PC-3 (cell line): ENCODE measurements around the gene CLDN9. TPM values are rescaled to one million over a fixed set of nuclear protein-coding genes. Genes with fewer than 3 reads are reported as not detected.

Experiments used
- ATAC-seq: fragments of 200-7000 bp; cut with Tn5 transposase; 2 replicates; pipeline ENCODE4 v1.9.1; 2020; ENCODE audit warnings: mild to moderate bottlenecking, moderate library complexity
- BruUV-seq: library from RNA; stranded (reverse); fragments of 400-500 nt; replicated peaks from 2 replicates; lab custom pipeline; 2021; lab: Mats Ljungman, UMichigan
- CTCF ChIA-PET: fragments of 300-600 bp; sonication (Branson Sonifier 250); formaldehyde crosslinking; loops from one replicate; lab custom pipeline; 2022; ENCODE audit warnings: antibody characterized with exemption; lab: Charles Lee
- POLR2A ChIA-PET: fragments of 300-600 bp; sonication (Branson Sonifier 250); formaldehyde crosslinking; loops from one replicate; lab custom pipeline; 2022; ENCODE audit warnings: antibody characterized with exemption; ENCODE audit not compliant: unreplicated experiment; lab: Charles Lee
- DNase-seq: peaks from one replicate; pipeline ENCODE4 v3.0.0-alpha.2; 2015
- H2AFZ ChIP-seq: fragments of 300-600 bp; sonication (generic); 2 replicates; pipeline ENCODE4 v1.6.0; 2016; ENCODE audit warnings: antibody characterized with exemption, low read length
- H3F3A ChIP-seq: fragments of 300-600 bp; sonication (generic); one replicate; pipeline ENCODE4 v1.6.0; 2017; ENCODE audit warnings: antibody characterized with exemption, low read length, control low read depth, mild to moderate bottlenecking; ENCODE audit not compliant: unreplicated experiment
- H3K27ac ChIP-seq: fragments of 300-600 bp; sonication (generic); 2 replicates; pipeline ENCODE4 v1.5.1; 2016; ENCODE audit warnings: mild to moderate bottlenecking, low read length
- H3K27me3 ChIP-seq: fragments of 300-600 bp; sonication (generic); 2 replicates; pipeline ENCODE4 v1.6.1; 2016; ENCODE audit warnings: low read length, mixed read lengths
- H3K36me3 ChIP-seq: fragments of 300-600 bp; sonication (generic); 2 replicates; pipeline ENCODE4 v1.6.1; 2016; ENCODE audit warnings: low read depth, mixed run types, low read length, mixed read lengths
- H3K4me1 ChIP-seq: fragments of 300-600 bp; sonication (generic); 2 replicates; pipeline ENCODE4 v1.5.1; 2016; ENCODE audit warnings: low read length; ENCODE audit not compliant: insufficient read depth
- H3K4me2 ChIP-seq: fragments of 300-600 bp; sonication (generic); 2 replicates; pipeline ENCODE4 v1.6.0; 2016; ENCODE audit warnings: low read length
- H3K4me3 ChIP-seq: fragments of 300-600 bp; sonication (generic); 2 replicates; pipeline ENCODE4 v1.5.1; 2016; ENCODE audit warnings: mild to moderate bottlenecking, low read length, mixed read lengths
- H3K79me2 ChIP-seq: fragments of 300-600 bp; sonication (generic); 2 replicates; pipeline ENCODE4 v1.6.1; 2017; ENCODE audit warnings: low read length, mixed read lengths
- H3K9ac ChIP-seq: fragments of 300-600 bp; sonication (generic); 2 replicates; pipeline ENCODE4 v1.6.0; 2016; ENCODE audit warnings: mild to moderate bottlenecking, low read length
- H3K9me2 ChIP-seq: fragments of 300-600 bp; sonication (generic); replicated peaks from 2 replicates; pipeline ENCODE4 v1.6.1; 2016; ENCODE audit warnings: mixed run types, low read length, mixed read lengths
- H3K9me3 ChIP-seq: fragments of 300-600 bp; sonication (generic); 2 replicates; pipeline ENCODE4 v1.6.1; 2016; ENCODE audit warnings: low read length, mixed read lengths
- H4K20me1 ChIP-seq: fragments of 300-600 bp; sonication (generic); 2 replicates; pipeline ENCODE4 v1.6.1; 2016; ENCODE audit warnings: low read length, mixed read lengths
- EZH2 ChIP-seq: fragments of 300-600 bp; sonication (generic); IDR thresholded peaks from one replicate; pipeline ENCODE4 v1.6.1; 2017; ENCODE audit warnings: antibody characterized with exemption, mild to moderate bottlenecking, low read length; ENCODE audit not compliant: unreplicated experiment
- EZH2phosphoT487 ChIP-seq: fragments of 300-600 bp; sonication (generic); IDR thresholded peaks from 2 replicates; pipeline ENCODE4 v1.6.1; 2018; ENCODE audit warnings: mild to moderate bottlenecking, antibody characterized with exemption, low read length, borderline replicate concordance
- intact Hi-C: fragments of 100-400 bp; cut with micrococcal nuclease; formaldehyde crosslinking; loops from 2 replicates; pipeline ENCODE4 v1.9.0; 2023
- total RNA-seq: library from RNA; depleted of rRNA; stranded (reverse); fragments of >200 nt; gene quantifications from 2 replicates; pipeline ENCODE4 v1.2.3, GENCODE V29; 2014
- TF ChIP-seq, protein P1 (sequence below): fragments of 300-600 bp; sonication (generic); conservative IDR thresholded peaks from 2 replicates; pipeline ENCODE4 v1.5.1; 2017; ENCODE audit warnings: antibody characterized with exemption, low read depth, mild to moderate bottlenecking, low read length

CLDN9 gene
- total RNA-seq, 1 experiment from 2014 or later, result 0.33 TPM

DNA sequence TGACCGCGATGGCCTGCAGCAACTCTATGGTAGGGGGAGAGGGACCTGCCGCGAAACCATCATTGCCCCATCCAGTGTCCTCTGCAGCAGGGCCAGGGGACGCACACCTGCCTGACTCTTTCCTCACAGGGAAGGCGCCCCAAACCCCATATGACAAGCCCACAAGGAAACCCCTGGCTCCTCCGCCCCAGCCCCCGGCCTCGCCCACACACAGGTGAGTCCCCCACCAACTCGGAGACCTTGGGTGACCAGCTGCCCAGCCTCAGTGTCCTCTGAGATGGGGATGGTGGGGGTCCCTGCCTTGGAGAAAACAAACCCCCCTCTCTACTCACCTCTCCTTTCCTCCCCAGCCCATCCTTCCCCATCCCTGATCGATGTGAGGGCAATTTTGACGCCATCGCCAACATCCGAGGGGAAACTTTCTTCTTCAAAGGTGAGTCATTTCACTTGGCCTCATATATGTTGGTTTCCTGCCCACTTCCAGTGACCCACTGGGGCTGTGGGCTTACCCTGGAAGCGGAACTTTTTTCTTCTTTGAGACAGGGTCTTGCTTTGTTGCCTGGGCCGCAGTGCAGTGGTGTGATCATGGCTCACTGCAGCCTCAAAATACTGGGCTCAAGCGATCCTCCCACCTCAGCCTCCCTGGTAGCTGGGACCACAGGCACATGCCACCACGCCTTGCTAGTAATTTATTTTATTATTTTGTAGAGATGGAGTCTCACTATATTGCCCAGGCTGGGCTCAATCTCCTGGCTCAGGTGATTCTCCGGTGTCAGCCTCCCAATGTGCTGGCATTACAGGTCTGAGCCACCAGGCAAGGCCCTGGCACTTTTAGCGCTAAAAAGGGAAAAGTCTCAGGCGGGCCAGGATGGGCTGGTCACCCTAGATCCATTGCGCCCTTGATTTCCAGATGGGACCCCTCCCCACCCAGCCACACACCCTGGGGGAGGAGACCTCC, 44.7 kb downstream of the CLDN9 start:
- Histone ChIP-seq H2AFZ (no peak overlapping the region), H3K79me2 (no peaks in the 10 kb centered on the region), H3F3A (no peaks in the 10 kb centered on the region), H3K4me3 (peak overlapping the region; percentile 86), H3K4me1 (no peaks in the 10 kb centered on the region), H4K20me1 (no peaks in the 10 kb centered on the region), H3K9ac (no peak overlapping the region), H3K27me3 (no peaks in the 10 kb centered on the region), H3K27ac (no peak overlapping the region), H3K4me2 (peak overlapping the region; percentile 98), H3K9me3 (no peaks in the 10 kb centered on the region), H3K36me3 (no peaks in the 10 kb centered on the region), H3K9me2 (no peaks in the 10 kb centered on the region)
- TF ChIP-seq EZH2phosphoT487 (no peak), EZH2 (no peak)
- TF ChIP-seq, protein P1, sequence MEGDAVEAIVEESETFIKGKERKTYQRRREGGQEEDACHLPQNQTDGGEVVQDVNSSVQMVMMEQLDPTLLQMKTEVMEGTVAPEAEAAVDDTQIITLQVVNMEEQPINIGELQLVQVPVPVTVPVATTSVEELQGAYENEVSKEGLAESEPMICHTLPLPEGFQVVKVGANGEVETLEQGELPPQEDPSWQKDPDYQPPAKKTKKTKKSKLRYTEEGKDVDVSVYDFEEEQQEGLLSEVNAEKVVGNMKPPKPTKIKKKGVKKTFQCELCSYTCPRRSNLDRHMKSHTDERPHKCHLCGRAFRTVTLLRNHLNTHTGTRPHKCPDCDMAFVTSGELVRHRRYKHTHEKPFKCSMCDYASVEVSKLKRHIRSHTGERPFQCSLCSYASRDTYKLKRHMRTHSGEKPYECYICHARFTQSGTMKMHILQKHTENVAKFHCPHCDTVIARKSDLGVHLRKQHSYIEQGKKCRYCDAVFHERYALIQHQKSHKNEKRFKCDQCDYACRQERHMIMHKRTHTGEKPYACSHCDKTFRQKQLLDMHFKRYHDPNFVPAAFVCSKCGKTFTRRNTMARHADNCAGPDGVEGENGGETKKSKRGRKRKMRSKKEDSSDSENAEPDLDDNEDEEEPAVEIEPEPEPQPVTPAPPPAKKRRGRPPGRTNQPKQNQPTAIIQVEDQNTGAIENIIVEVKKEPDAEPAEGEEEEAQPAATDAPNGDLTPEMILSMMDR, result no peak
- intact Hi-C loops, result no loop called here
- DNase-seq, result no peak
- ATAC-seq, result no peak
- BruUV-seq, result TSS peak; percentile 35
- ChIA-PET POLR2A (no interaction called here), CTCF (no interaction called here)

- H3K9me3 ChIP-seq, result no peaks in the 10 kb centered on the region
- H3K4me3 ChIP-seq, result peak overlapping the region; percentile 86
- intact Hi-C loops, result loop anchor here (1.0 kb wide), 1 partner anchor 66 kb away; no protein-coding TSS in a partner anchor
- peak overlapping the region; percentile 98 for H3K4me2 ChIP-seq
- CTCF ChIA-PET, result interaction anchor here (0.6 to 1.7 kb wide), 4 partner anchors 13 to 56 kb away, joined by 3 to 9 read pairs (median 6); no protein-coding TSS in a partner anchor
- peak overlapping the region; percentile 90 for H2AFZ ChIP-seq
- H3F3A ChIP-seq, result no peaks in the 10 kb centered on the region
- no peak overlapping the region for H3K27ac ChIP-seq
- peak overlapping the region; percentile 88 for H3K9ac ChIP-seq
- TF ChIP-seq EZH2 (no peak), EZH2phosphoT487 (no peak)
- TF ChIP-seq, protein P1, result no peak; the same call in 1 of the 2 replicates
- no peaks in the 10 kb centered on the region for H4K20me1 ChIP-seq
- ATAC-seq (peak; percentile 50), DNase-seq (peak; percentile 29)
- no peaks in the 10 kb centered on the region for H3K27me3 ChIP-seq
- no peaks in the 10 kb centered on the region for H3K79me2 ChIP-seq
- no peaks in the 10 kb centered on the region for H3K36me3 ChIP-seq
- no peaks in the 10 kb centered on the region for H3K9me2 ChIP-seq
- BruUV-seq, result no TSS peak
- H3K4me1 ChIP-seq, result no peaks in the 10 kb centered on the region
- POLR2A ChIA-PET, result no interaction called here
These were observed 45.7 kb downstream of the CLDN9 start for GRCh38 chr16:3058139-3059030.
